ENCODE results near the gene SEC61B.

GRCh38 chr9:99253772-99254431, 31.8 kb downstream of the SEC61B start:
- TF ChIP-seq GABPB1 (CRISPR knock-in tag; IDR thresholded peaks at IDR 0.05): no peak
- TF ChIP-seq TCF7 (CRISPR knock-in tag; IDR thresholded peaks at IDR 0.05; ENCODE audit: low read depth): no peak
- no peak for TF ChIP-seq ZNF396 (CRISPR knock-in tag; IDR thresholded peaks at IDR 0.05; ENCODE audit: borderline replicate concordance)

Measured in WTC11 (cell line).